PC-9 (cell line): ENCODE data around the gene POLQ. TPM values are rescaled to one million over a fixed set of nuclear protein-coding genes. Genes with fewer than 3 reads are reported as not detected.
"Not testable (repeated sequence)": the region's sequence is repeated elsewhere in the genome, so short reads cannot be mapped to it uniquely, and the experiment has no call there.

ENCODE experiments used
- Bru-seq: library from RNA; stranded (reverse); fragments of 400-500 nt; gene quantifications from one replicate; lab custom pipeline; 2021; lab: Mats Ljungman, UMichigan
- BruChase-seq, 2 experiments: library from RNA; stranded (reverse); fragments of 400-500 nt; gene quantifications; one replicate each; lab custom pipeline; 2021; lab: Mats Ljungman, UMichigan
- BruUV-seq: library from RNA; stranded (reverse); fragments of 400-500 nt; replicated peaks from 2 replicates; lab custom pipeline; 2021; lab: Mats Ljungman, UMichigan
- CTCF ChIA-PET: fragments of 300-600 bp; sonication (Branson Sonifier 250); formaldehyde crosslinking; loops from one replicate; lab custom pipeline; 2022; ENCODE audit warnings: antibody characterized with exemption; lab: Charles Lee
- POLR2A ChIA-PET: fragments of 300-600 bp; sonication (Branson Sonifier 250); formaldehyde crosslinking; loops from one replicate; lab custom pipeline; 2022; ENCODE audit warnings: antibody characterized with exemption; ENCODE audit not compliant: unreplicated experiment; lab: Charles Lee
- DNase-seq, 2 experiments: peaks; one replicate each; pipeline versions ENCODE4 v3.0.0 to v3.0.0-alpha.2; 2015 to 2022; ENCODE audit warnings: mixed read lengths in 1 of 2
- H2AFZ ChIP-seq: fragments of 200-600 bp; sonication (generic); 2 replicates; pipeline ENCODE4 v1.8.1; 2017; ENCODE audit warnings: antibody characterized with exemption
- H3F3A ChIP-seq: fragments of 200-600 bp; sonication (generic); 2 replicates; pipeline ENCODE4 v1.8.1; 2017; ENCODE audit warnings: antibody characterized with exemption, mild to moderate bottlenecking, low read depth; ENCODE audit not compliant: insufficient read depth
- H3K27ac ChIP-seq: fragments of 200-600 bp; sonication (generic); 2 replicates; pipeline ENCODE4 v1.6.1; 2016; ENCODE audit warnings: mixed run types
- H3K27me3 ChIP-seq: fragments of 200-600 bp; sonication (generic); 2 replicates; pipeline ENCODE4 v1.6.1; 2016; ENCODE audit warnings: low read depth, mixed run types; ENCODE audit not compliant: insufficient read depth
- H3K36me3 ChIP-seq: fragments of 200-600 bp; sonication (generic); 2 replicates; pipeline ENCODE4 v1.6.1; 2016; ENCODE audit warnings: low read depth, mixed run types
- H3K4me1 ChIP-seq: fragments of 200-600 bp; sonication (generic); replicated peaks from 2 replicates; pipeline ENCODE4 v1.6.1; 2016; ENCODE audit warnings: mixed run types; ENCODE audit not compliant: insufficient read depth
- H3K4me2 ChIP-seq: fragments of 200-600 bp; sonication (generic); 2 replicates; pipeline ENCODE4 v1.6.1; 2017; ENCODE audit warnings: mixed run types
- H3K4me3 ChIP-seq: fragments of 200-600 bp; sonication (generic); 2 replicates; pipeline ENCODE4 v1.6.1; 2016; ENCODE audit warnings: mixed run types
- H3K79me2 ChIP-seq: fragments of 200-600 bp; sonication (generic); 2 replicates; pipeline ENCODE4 v1.6.1; 2017; ENCODE audit warnings: low read depth, mixed run types
- H3K9me2 ChIP-seq: fragments of 200-600 bp; sonication (generic); 2 replicates; pipeline ENCODE4 v1.8.1; 2017; ENCODE audit warnings: mild to moderate bottlenecking; ENCODE audit not compliant: insufficient read depth
- H3K9me3 ChIP-seq: fragments of 200-600 bp; sonication (generic); 2 replicates; pipeline ENCODE4 v1.8.1; 2016; ENCODE audit warnings: low read depth; ENCODE audit not compliant: insufficient read depth
- H4K20me1 ChIP-seq: fragments of 200-600 bp; sonication (generic); 2 replicates; pipeline ENCODE4 v1.8.1; 2017; ENCODE audit not compliant: insufficient read depth
- CTCF ChIP-seq: fragments of 200-600 bp; sonication (generic); conservative IDR thresholded peaks from 2 replicates; pipeline ENCODE4 v1.6.1; 2017; ENCODE audit warnings: mixed run types, antibody characterized with exemption, mild to moderate bottlenecking, moderate library complexity
- EZH2 ChIP-seq: fragments of 200-600 bp; sonication (generic); IDR thresholded peaks from 2 replicates; pipeline ENCODE4 v1.8.0; 2017; ENCODE audit warnings: antibody characterized with exemption, low read depth
- intact Hi-C: fragments of 100-400 bp; cut with micrococcal nuclease; formaldehyde crosslinking; loops from one replicate; pipeline ENCODE4 v1.10.0; 2022; ENCODE audit not compliant: unreplicated experiment
- long read RNA-seq: library from polyadenylated mRNA; stranded (forward); transcript quantifications from one replicate; pipeline ENCODE4 v2.0.0, GENCODE V29; 2022
- total RNA-seq: library from RNA; stranded (reverse); gene quantifications from 2 replicates; pipeline ENCODE4 v1.2.3, GENCODE V29; 2021

The POLQ gene
- total RNA-seq (14.3 and 15.6 TPM in 2 replicates), Bru-seq, nascent RNA (percentile 87 among the genes with signal in this experiment), BruChase-seq, experiment 1, labeled RNA remaining after a 2-hour chase (percentile 82 among the genes with signal in this experiment), BruChase-seq, experiment 2, labeled RNA remaining after a 6-hour chase (percentile 80 among the genes with signal in this experiment)
- long read RNA-seq, partial matches to known transcripts: 2 of 3 reads
- long read RNA-seq, other reads (novel, unspliced or antisense): 1 of 3 reads

- H3K4me1 ChIP-seq: peaks cover 8% of the 10 kb centered on the region; the same call in 1 of the 2 replicates
- intact Hi-C loops: loop anchor here (1.0 to 10.0 kb wide), 9 partner anchors 449 to 1719 kb away; partner anchors contain the start of genes FAM162A, MIX23, PARP14 and SEMA5B
- H4K20me1 ChIP-seq: no peaks in the 10 kb centered on the region
- H3K4me3 ChIP-seq: peak within 1 kb of the TSS; percentile 62
- TSS peak; percentile 72 for BruUV-seq
- no peaks in the 10 kb centered on the region for H3K36me3 ChIP-seq
- H3K9me2 ChIP-seq: no peaks in the 10 kb centered on the region
- peak; percentile 85 to 88 for DNase-seq
- peaks cover 23% of the 10 kb centered on the region for H3K79me2 ChIP-seq
- ChIA-PET CTCF (interaction anchor here (0.5 to 0.9 kb wide), 4 partner anchors 204 to 838 kb away, joined by 3 to 8 read pairs (median 4); partner anchors contain the start of genes FAM162A and GOLGB1), POLR2A (interaction anchor here (0.7 kb wide), 1 partner anchor 464 kb away, joined by 6 read pairs; no protein-coding TSS in a partner anchor)
- H3K4me2 ChIP-seq: peak within 1 kb of the TSS; percentile 97
- H3F3A ChIP-seq: no peaks in the 10 kb centered on the region
- TF ChIP-seq CTCF: no peak
- no peak for TF ChIP-seq EZH2
- H3K9me3 ChIP-seq: no peaks in the 10 kb centered on the region
- peak within 1 kb of the TSS; percentile 99 for H2AFZ ChIP-seq
- H3K27me3 ChIP-seq: no peaks in the 10 kb centered on the region
- H3K27ac ChIP-seq: peak within 1 kb of the TSS; percentile 24; the same call in 1 of the 2 replicates
Observed at GRCh38 chr3:121545574-121546455, at the start of gene POLQ. Gene POLQ, minus strand, starts transcription at chr3:121545988. Its CDS starts 111 bp downstream, at chr3:121545877.

GRCh38 chr3:121594850-121595249 lies 49.1 kb upstream of the POLQ start:
- H3K27ac ChIP-seq: no peak overlapping the region
- H3F3A ChIP-seq: no peaks in the 10 kb centered on the region
- CTCF ChIA-PET: no interaction called here
- POLR2A ChIA-PET: no interaction called here
- TF ChIP-seq EZH2 (no peak), CTCF (no peak)
- no peak for DNase-seq
- H3K4me1 ChIP-seq: no peaks in the 10 kb centered on the region
- H3K9me2 ChIP-seq: no peaks in the 10 kb centered on the region
- no peaks in the 10 kb centered on the region for H3K27me3 ChIP-seq
- no peaks in the 10 kb centered on the region for H3K9me3 ChIP-seq
- H3K4me2 ChIP-seq: no peak overlapping the region
- no TSS peak for BruUV-seq
- no peak overlapping the region for H3K4me3 ChIP-seq
- H4K20me1 ChIP-seq: no peaks in the 10 kb centered on the region
- intact Hi-C loops: no loop called here
- no peaks in the 10 kb centered on the region for H3K79me2 ChIP-seq
- no peak overlapping the region for H2AFZ ChIP-seq
- H3K36me3 ChIP-seq: no peaks in the 10 kb centered on the region

- CTCF ChIA-PET, H3K9me2 ChIP-seq, intact Hi-C loops, H4K20me1 ChIP-seq, H3K27me3 ChIP-seq, POLR2A ChIA-PET, H3K4me2 ChIP-seq, H3K4me1 ChIP-seq, H2AFZ ChIP-seq, H3F3A ChIP-seq, H3K4me3 ChIP-seq, H3K9me3 ChIP-seq, BruUV-seq, DNase-seq, H3K36me3 ChIP-seq, H3K27ac ChIP-seq, H3K79me2 ChIP-seq: not testable (repeated sequence)
Observed at GRCh38 chr3:121593806-121594205, 48.0 kb upstream of the POLQ start.
